ENCODE results near the gene PRKAB1. TPM values are rescaled to one million over a fixed set of nuclear protein-coding genes. Genes with fewer than 3 reads are reported as not detected.

The PRKAB1 gene
- total RNA-seq, 1 donor from 2014 or later, result 22.7 TPM

GRCh38 chr12:119721306-119721705 is 53.4 kb downstream of the PRKAB1 start:
- H3K36me3 Mint-ChIP-seq (ENCODE audit: low read depth, unreplicated experiment), result no peaks in the 10 kb centered on the region
- H3K27me3 ChIP-seq (ENCODE audit: insufficient read depth, low read length), result no peaks in the 10 kb centered on the region
- no peak for FAIRE-seq
- no peaks in the 10 kb centered on the region for H3K9me3 ChIP-seq (ENCODE audit: insufficient read depth, low read depth, low read length)
- no peak overlapping the region for H3K4me3 ChIP-seq (ENCODE audit: insufficient read depth, low read depth, low read length)
- no peak overlapping the region for H3K4me3 Mint-ChIP-seq (ENCODE audit: unreplicated experiment)
- no peak overlapping the region for H3K9ac ChIP-seq (ENCODE audit: low read length)
- peaks cover 19% of the 10 kb centered on the region for H3K4me1 Mint-ChIP-seq (ENCODE audit: low read depth, unreplicated experiment)
- peaks cover 6% of the 10 kb centered on the region for H3K4me1 ChIP-seq (ENCODE audit: insufficient read depth, low read length)
- no peak for DNase-seq (ENCODE audit: low read depth)
- no peak overlapping the region for H3K4me2 ChIP-seq (ENCODE audit: low read length)
- H2AFZ ChIP-seq (ENCODE audit: low read depth, low read length), result no peak overlapping the region
- TF ChIP-seq EZH2 (IDR thresholded peaks at IDR 0.05; ENCODE audit: insufficient read depth, low read length) (no peak), CTCF (IDR thresholded peaks at IDR 0.05; ENCODE audit: insufficient read depth, low read depth, low read length) (no peak)
- peaks cover 5% of the 10 kb centered on the region for H3K36me3 ChIP-seq (ENCODE audit: insufficient read depth, low read length)
- no peak overlapping the region for H3K27ac Mint-ChIP-seq (ENCODE audit: unreplicated experiment)
- no peaks in the 10 kb centered on the region for H3K27me3 Mint-ChIP-seq (ENCODE audit: low read depth, unreplicated experiment)
- H3K9me3 Mint-ChIP-seq (ENCODE audit: unreplicated experiment), result no peaks in the 10 kb centered on the region
- no peaks in the 10 kb centered on the region for H3K79me2 ChIP-seq (ENCODE audit: insufficient read depth, low read length)
- H4K20me1 ChIP-seq (ENCODE audit: insufficient read depth, low read length), result no peaks in the 10 kb centered on the region
- H3K27ac ChIP-seq (ENCODE audit: low read depth, low read length), result no peak overlapping the region

GRCh38 chr12:119725523-119725922 is 57.6 kb downstream of the PRKAB1 start:
- FAIRE-seq, result no peak
- H3K27ac Mint-ChIP-seq (ENCODE audit: unreplicated experiment), result no peak overlapping the region

More at GRCh38 chr12:119725523-119725922, 57.6 kb downstream of the PRKAB1 start:
- Histone ChIP-seq H2AFZ (ENCODE audit: low read depth, low read length) (no peak overlapping the region), H3K4me1 (ENCODE audit: insufficient read depth, low read length) (no peaks in the 10 kb centered on the region), H3K79me2 (ENCODE audit: insufficient read depth, low read length) (no peaks in the 10 kb centered on the region), H3K4me3 (ENCODE audit: insufficient read depth, low read depth, low read length) (no peak overlapping the region), H3K36me3 (ENCODE audit: insufficient read depth, low read length) (peaks cover 5% of the 10 kb centered on the region), H3K27me3 (ENCODE audit: insufficient read depth, low read length) (no peaks in the 10 kb centered on the region), H3K9me3 (ENCODE audit: insufficient read depth, low read depth, low read length) (no peaks in the 10 kb centered on the region), H4K20me1 (ENCODE audit: insufficient read depth, low read length) (no peaks in the 10 kb centered on the region), H3K27ac (ENCODE audit: low read depth, low read length) (no peak overlapping the region), H3K9ac (ENCODE audit: low read length) (no peak overlapping the region), H3K4me2 (ENCODE audit: low read length) (no peak overlapping the region)
- DNase-seq (ENCODE audit: low read depth), result no peak
- Mint-ChIP-seq H3K4me3 (ENCODE audit: unreplicated experiment) (no peak overlapping the region), H3K4me1 (ENCODE audit: low read depth, unreplicated experiment) (peaks cover 4% of the 10 kb centered on the region), H3K27me3 (ENCODE audit: low read depth, unreplicated experiment) (no peaks in the 10 kb centered on the region), H3K9me3 (ENCODE audit: unreplicated experiment) (no peaks in the 10 kb centered on the region), H3K36me3 (ENCODE audit: low read depth, unreplicated experiment) (no peaks in the 10 kb centered on the region)
- TF ChIP-seq CTCF (IDR thresholded peaks at IDR 0.05; ENCODE audit: insufficient read depth, low read depth, low read length) (no peak), EZH2 (IDR thresholded peaks at IDR 0.05; ENCODE audit: insufficient read depth, low read length) (no peak)
